IMR-90 (cell line): ENCODE measurements around the gene IQSEC3.
"Not testable (repeated sequence)": the region's sequence is repeated elsewhere in the genome, so short reads cannot be mapped to it uniquely, and the experiment has no call there.

ENCODE experiments used
- CHD1 ChIP-seq: IDR thresholded peaks from 2 replicates; pipeline ENCODE4 v1.6.1; 2012; ENCODE audit warnings: low read depth, low read length, improper control_type of control experiment
- FOS ChIP-seq: fragments of 150-350 bp; IDR thresholded peaks from 2 replicates; pipeline ENCODE4 v1.6.1; 2016; ENCODE audit warnings: low read depth, low read length
- MXI1 ChIP-seq: IDR thresholded peaks from 2 replicates; pipeline ENCODE4 v1.6.1; 2012; ENCODE audit warnings: low read depth, mild to moderate bottlenecking, low read length, moderate library complexity, borderline replicate concordance
- POLR2A ChIP-seq: IDR thresholded peaks from 2 replicates; pipeline ENCODE4 v1.6.1; 2012; ENCODE audit warnings: mild to moderate bottlenecking, low read depth, low read length
- RCOR1 ChIP-seq: IDR thresholded peaks from 2 replicates; pipeline ENCODE4 v1.6.1; 2012; ENCODE audit warnings: mild to moderate bottlenecking, low read length, improper control_type of control experiment; ENCODE audit not compliant: insufficient replicate concordance
- RFX5 ChIP-seq: IDR thresholded peaks from 2 replicates; pipeline ENCODE4 v1.8.0; 2012; ENCODE audit warnings: low read depth, mild to moderate bottlenecking, low read length, moderate library complexity
- TF ChIP-seq, protein P1 (sequence below): fragments of 150-350 bp; IDR thresholded peaks from 2 replicates; pipeline ENCODE4 v1.6.1; 2017; ENCODE audit warnings: mild to moderate bottlenecking, antibody characterized with exemption, low read length, low read depth
- TF ChIP-seq, protein P2 (sequence below): conservative IDR thresholded peaks from 2 replicates; pipeline ENCODE4 v1.5.1; 2012; ENCODE audit warnings: mild to moderate bottlenecking, low read depth, low read length, improper control_type of control experiment

DNA sequence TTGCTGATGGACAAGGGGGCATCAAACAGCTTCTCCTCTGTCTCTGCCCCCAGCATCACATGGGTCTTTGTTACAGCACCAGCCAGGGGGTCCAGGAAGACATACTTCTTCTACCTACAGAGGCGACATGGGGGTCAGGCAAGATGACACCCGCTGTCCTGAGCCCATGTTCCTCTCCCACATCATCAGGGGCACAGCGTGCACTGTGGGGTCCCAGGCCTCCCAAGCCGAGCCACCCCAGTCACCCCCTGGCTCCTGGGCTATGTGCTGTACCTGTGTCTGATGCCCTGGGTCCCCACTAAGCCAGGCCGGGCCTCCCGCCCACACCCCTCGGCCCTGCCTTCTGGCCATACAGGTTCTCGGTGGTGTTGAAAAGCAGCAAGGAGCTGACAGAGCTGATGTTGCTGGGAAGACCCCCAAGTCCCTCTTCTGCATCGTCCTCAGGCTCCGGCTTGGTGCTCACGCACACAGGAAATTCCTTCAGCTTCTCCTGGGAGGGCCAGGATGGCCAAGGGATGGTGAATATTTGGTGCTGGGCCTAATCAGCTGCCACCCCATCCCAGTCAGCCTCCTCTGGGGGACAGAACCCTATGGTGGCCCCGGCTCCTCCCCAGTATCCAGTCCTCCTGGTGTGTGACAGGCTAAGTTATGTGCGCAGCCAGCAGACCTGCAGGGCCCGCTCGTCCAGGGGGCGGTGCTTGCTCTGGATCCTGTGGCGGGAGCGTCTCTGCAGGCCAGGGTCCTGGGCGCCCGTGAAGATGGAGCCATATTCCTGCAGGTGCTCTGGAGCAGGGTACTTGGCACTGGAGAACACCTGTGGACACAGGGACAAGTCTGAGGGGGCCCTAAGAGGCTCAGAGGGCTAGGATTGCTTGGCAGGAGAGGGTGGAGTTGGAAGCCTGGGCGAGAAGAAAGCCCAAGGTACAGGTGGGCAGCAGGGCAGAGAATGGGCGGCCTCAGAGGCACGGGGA, 48.9 kb upstream of the IQSEC3 start:
- TF ChIP-seq, protein P1, sequence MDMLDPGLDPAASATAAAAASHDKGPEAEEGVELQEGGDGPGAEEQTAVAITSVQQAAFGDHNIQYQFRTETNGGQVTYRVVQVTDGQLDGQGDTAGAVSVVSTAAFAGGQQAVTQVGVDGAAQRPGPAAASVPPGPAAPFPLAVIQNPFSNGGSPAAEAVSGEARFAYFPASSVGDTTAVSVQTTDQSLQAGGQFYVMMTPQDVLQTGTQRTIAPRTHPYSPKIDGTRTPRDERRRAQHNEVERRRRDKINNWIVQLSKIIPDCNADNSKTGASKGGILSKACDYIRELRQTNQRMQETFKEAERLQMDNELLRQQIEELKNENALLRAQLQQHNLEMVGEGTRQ, result not testable (repeated sequence)
- TF ChIP-seq, protein P2, sequence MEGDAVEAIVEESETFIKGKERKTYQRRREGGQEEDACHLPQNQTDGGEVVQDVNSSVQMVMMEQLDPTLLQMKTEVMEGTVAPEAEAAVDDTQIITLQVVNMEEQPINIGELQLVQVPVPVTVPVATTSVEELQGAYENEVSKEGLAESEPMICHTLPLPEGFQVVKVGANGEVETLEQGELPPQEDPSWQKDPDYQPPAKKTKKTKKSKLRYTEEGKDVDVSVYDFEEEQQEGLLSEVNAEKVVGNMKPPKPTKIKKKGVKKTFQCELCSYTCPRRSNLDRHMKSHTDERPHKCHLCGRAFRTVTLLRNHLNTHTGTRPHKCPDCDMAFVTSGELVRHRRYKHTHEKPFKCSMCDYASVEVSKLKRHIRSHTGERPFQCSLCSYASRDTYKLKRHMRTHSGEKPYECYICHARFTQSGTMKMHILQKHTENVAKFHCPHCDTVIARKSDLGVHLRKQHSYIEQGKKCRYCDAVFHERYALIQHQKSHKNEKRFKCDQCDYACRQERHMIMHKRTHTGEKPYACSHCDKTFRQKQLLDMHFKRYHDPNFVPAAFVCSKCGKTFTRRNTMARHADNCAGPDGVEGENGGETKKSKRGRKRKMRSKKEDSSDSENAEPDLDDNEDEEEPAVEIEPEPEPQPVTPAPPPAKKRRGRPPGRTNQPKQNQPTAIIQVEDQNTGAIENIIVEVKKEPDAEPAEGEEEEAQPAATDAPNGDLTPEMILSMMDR, result not testable (repeated sequence)
- not testable (repeated sequence) for TF ChIP-seq POLR2A, FOS, MXI1, RCOR1, RFX5, CHD1
